ENCODE results near the gene MNAT1. TPM values are rescaled to one million over a fixed set of nuclear protein-coding genes. Genes with fewer than 3 reads are reported as not detected.
"Not testable (repeated sequence)": the region's sequence is repeated elsewhere in the genome, so short reads cannot be mapped to it uniquely, and the experiment has no call there.

The MNAT1 gene
- total RNA-seq, result 10 to 100 TPM; 40.6 to 42.5 TPM

GRCh38 chr14:60734465-60735242, at the start of gene MNAT1:
Gene MNAT1 (plus strand): TSS chr14:60734761. CDS start chr14:60734863, 102 bp downstream.
- ChIA-PET CTCF (no interaction called here), POLR2A (no interaction called here)

- ChIA-PET POLR2A (no interaction called here), CTCF (no interaction called here)
Measured at GRCh38 chr14:60686865-60687264, 47.7 kb upstream of the MNAT1 start.

DNA sequence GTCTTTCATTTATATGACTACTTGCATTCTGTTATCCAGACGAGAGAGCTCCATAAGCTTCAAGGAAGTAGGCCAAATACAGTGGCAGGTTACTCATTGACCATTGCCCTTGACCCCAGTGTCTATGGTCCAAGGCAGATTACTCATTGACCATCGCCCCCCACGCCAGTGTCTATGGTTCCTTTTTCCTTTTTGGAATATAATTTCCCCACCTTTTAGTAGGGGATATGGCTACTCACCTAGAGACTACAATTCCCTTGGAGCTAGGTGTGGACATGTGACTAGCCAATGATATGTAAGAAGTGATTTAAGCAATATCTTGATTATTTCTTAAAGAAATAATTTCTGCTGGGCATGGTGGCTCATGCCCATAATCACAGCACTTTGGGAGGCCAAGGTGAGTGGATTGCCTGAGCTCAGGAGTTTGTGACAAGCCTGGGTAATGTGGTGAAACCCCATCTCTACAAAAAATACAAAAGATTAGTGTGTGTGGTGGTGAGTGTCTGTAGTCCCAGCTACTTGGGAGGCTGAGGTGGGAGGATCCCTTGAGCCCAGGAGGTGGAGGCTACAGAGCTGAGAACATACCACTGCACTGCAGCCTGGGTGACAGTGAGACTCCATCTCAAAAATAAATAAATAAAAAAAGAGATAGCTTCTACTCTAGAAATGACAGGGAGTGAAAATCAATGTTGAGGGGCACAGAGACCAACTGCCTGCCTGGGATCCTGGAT, 43.0 kb upstream of the MNAT1 start:
- POLR2A ChIA-PET, result no interaction called here
- CTCF ChIA-PET, result no interaction called here

DNA sequence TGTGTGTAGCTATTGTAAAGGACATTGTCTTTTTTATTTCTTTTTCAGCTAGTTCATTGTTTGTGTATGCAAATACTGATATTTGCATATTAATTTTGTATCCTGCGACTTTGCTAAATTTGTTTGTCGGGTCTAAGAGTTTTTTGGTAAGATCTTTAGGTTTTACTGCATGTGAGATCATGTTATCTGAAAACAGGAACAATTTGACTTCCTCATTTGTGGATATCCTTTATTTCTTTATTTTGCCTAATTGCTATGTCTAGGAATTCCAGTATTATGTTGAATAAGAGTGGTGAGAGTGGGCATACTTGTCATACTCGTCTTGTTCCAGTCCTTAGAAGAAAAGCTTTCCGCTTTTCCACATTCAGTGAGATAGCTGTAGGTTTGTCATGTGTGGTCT, 39.2 kb upstream of the MNAT1 start:
- POLR2A ChIA-PET, result no interaction called here
- CTCF ChIA-PET, result no interaction called here

- POLR2A ChIA-PET, result no interaction called here
- CTCF ChIA-PET, result interaction anchor here (1.1 kb wide), 1 partner anchor 75 kb away, joined by 4 read pairs; no protein-coding TSS in a partner anchor
Measured at GRCh38 chr14:60700598-60700997, 34.0 kb upstream of the MNAT1 start.

GRCh38 chr14:60705100-60705499, 29.5 kb upstream of the MNAT1 start:
- ChIA-PET CTCF (no interaction called here), POLR2A (interaction anchor here (0.7 kb wide), 1 partner anchor 1128 kb away, joined by 7 read pairs; no protein-coding TSS in a partner anchor)

DNA sequence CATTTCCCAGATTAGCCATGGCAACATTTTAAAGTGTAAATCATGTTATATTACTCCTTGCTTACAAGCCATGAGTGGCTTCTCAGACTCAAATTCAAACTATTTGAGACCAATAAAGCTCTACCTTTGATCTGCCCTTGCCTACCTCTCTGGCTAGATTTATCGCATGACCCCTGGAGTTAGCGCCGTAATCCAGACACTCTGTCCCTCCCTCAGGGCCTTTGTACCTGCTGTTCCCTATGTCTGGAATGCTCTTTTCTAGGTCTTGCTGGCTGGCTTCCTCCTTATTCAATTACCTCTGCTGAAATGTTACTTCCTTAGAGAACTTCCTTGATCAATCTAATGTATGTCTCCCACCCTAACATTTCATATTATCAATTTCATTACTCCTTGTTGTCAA, 26.7 kb upstream of the MNAT1 start:
- POLR2A ChIA-PET, result no interaction called here
- CTCF ChIA-PET, result no interaction called here

DNA sequence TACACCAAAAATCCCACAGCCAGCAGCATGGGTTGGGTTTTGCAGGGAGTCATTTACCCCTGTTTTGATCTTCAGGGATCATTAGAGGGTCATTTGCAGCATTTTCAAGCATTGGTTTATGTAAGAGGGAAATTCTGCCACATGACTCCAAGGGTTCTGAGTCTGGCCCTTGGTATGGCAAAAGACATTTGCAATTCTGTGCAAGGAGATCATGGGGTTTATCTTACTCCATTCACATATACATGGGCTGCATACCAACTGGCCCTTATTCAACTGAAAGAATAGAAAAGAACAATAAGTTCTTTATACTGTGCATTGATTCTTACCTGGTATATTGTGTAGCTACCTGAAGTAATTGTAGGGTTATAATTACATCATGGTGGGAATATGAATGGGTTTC, 24.1 kb upstream of the MNAT1 start:
- ChIA-PET CTCF (no interaction called here), POLR2A (no interaction called here)

DNA sequence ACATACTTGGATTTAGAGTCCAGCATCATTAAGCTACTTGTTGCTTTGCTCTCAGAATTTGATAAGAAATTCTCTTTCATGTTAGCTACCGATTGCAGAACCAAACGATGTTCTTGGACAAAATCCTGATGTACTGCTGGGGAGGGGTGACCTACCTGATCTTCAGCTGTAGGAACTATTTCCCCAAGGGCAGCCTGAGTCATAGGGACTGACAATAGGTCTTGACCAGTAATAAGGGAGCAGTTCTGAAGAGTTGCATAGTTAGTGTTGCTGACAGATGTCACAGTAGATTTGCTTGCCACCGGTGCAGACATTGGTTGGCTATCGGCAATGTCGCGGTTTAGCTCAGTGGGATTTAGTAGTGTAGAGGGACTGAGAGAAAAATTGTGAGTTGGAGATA, 21.0 kb upstream of the MNAT1 start:
- POLR2A ChIA-PET, result no interaction called here
- CTCF ChIA-PET, result interaction anchor here (0.6 kb wide), 1 partner anchor 12 kb away, joined by 5 read pairs; no protein-coding TSS in a partner anchor

DNA sequence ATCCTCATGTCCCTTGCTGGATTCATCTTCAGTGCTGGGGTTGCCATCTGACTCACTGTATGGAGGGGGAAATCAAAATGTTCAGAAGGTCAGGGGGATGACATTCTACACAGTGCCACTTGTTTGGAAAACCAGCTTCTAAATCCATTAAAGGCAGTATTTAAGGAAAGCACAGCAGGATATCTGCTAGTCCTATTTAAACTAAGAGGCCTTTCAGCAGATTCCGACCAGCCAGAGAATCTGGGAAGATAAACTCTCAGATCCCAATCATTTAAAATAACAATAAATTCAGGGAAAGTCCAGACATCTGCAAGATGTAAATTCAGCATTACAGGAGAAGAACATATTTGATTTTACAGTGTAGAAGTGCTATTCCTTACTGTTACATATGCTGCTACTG, 14.2 kb upstream of the MNAT1 start:
- ChIA-PET CTCF (interaction anchor here (0.6 to 1.4 kb wide), 3 partner anchors 13 to 250 kb away, joined by 3 to 4 read pairs (median 4); no protein-coding TSS in a partner anchor), POLR2A (no interaction called here)

DNA sequence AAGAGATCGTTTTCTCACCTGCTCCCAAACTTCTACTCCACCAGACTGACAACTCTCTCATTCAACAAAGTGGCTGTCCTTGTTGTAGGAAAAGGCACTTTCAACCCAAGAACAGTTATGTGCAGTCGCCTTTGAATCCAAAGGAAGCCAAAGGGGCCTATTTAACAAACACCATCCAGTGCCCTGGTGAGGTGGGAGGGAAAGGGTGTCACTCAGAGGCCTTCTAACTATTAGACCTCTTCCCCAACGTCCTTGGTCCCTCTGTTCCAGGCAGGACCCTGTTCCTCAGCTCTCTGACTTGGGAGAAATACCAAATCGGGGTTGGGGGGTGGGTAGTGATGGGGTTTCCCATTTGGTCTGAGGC, 13.6 kb upstream of the MNAT1 start:
- ChIA-PET POLR2A (interaction anchor here (0.8 kb wide), 1 partner anchor 32 kb away, joined by 3 read pairs; no protein-coding TSS in a partner anchor), CTCF (interaction anchor here (0.6 to 1.4 kb wide), 3 partner anchors 13 to 250 kb away, joined by 3 to 4 read pairs (median 4); no protein-coding TSS in a partner anchor)

GRCh38 chr14:60721326-60722106, 13.0 kb upstream of the MNAT1 start:
- CTCF ChIA-PET, result interaction anchor here (0.6 to 1.4 kb wide), 3 partner anchors 12 to 249 kb away, joined by 3 to 4 read pairs (median 4); no protein-coding TSS in a partner anchor
- POLR2A ChIA-PET, result interaction anchor here (0.8 kb wide), 1 partner anchor 32 kb away, joined by 3 read pairs; no protein-coding TSS in a partner anchor

GRCh38 chr14:60722107-60722356, 12.5 kb upstream of the MNAT1 start:
- ChIA-PET CTCF (no interaction called here), POLR2A (no interaction called here)

DNA sequence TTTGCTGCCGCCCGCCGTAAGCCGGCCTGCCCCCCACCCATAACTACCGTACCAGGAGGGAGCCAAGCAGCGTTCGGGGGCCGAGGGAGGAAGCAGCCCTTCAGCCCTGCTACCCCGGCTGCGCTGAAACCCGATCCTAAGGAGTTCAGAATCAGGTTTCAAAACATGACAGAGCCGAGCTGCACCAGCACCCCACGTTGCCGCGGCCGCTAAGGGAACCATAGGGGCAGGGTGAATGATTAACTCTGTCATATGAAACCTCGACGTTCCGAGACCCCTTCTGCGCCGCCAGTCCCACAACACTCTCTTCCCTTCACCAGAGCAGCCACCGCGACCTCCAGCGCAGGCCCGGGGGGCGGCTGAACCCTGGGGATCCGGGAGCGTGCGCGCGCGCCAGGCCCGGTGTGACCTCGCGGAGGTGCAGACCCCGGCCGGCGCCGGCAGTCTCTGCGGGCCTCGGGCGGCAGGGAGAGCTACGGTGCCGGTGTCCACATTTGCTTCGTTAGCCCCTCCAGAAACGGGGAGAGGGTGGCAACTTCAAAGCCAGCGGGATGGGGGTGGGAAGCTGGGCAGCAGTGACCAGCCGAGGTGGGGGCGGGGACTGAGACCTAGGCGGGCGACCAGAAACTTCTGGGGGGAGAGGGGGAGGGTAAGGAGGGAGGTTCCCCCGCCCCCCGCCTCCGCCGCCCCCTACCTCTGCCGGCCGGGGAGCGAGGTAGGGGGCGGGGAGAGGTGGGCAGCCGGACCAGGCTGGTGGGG, 12.0 kb upstream of the MNAT1 start:
- ChIA-PET POLR2A (interaction anchor here (0.6 kb wide), 1 partner anchor 321 kb away, joined by 5 read pairs; no protein-coding TSS in a partner anchor), CTCF (interaction anchor here (0.6 kb wide), 1 partner anchor 458 kb away, joined by 3 read pairs; no protein-coding TSS in a partner anchor)

- CTCF ChIA-PET, result interaction anchor here (1.1 kb wide), 1 partner anchor 257 kb away, joined by 3 read pairs; the partner anchor contains the start of gene TRMT5
- POLR2A ChIA-PET, result interaction anchor here (0.6 kb wide), 1 partner anchor 321 kb away, joined by 5 read pairs; no protein-coding TSS in a partner anchor
Measured at GRCh38 chr14:60723116-60723906, 11.2 kb upstream of the MNAT1 start.

- CTCF ChIA-PET, result interaction anchor here (1.1 kb wide), 1 partner anchor 257 kb away, joined by 3 read pairs; the partner anchor contains the start of gene TRMT5
- POLR2A ChIA-PET, result no interaction called here
Measured at GRCh38 chr14:60723907-60724618, 10.5 kb upstream of the MNAT1 start, which contains the start of gene SIX4. Gene SIX4 (minus strand): TSS chr14:60724351. CDS start chr14:60724074, 277 bp downstream.

- CTCF ChIA-PET, POLR2A ChIA-PET: not testable (repeated sequence)
Measured at GRCh38 chr14:60731291-60731690, 3.3 kb upstream of the MNAT1 start.
